Endothelial cell of umbilical vein (primary cell): ENCODE measurements around the gene MINDY3. TPM values are rescaled to one million over a fixed set of nuclear protein-coding genes. Genes with fewer than 3 reads are reported as not detected.
A peak's percentile ranks its signal among the peaks of the same experiment; 100 is the strongest.

Source experiments
- BruUV-seq: library from RNA; stranded (reverse); fragments of 400-500 nt; replicated peaks from 2 replicates; lab custom pipeline; 2021; lab: Mats Ljungman, UMichigan
- CTCF ChIA-PET: fragments of 300-600, 350-600 bp; sonication (Branson Sonifier 250); formaldehyde crosslinking; loops from one replicate; lab custom pipeline; 2021; ENCODE audit warnings: antibody characterized with exemption, inconsistent platforms; lab: Charles Lee
- POLR2A ChIA-PET: fragments of 300-600, 350-600 bp; sonication (Branson Sonifier 250); formaldehyde crosslinking; loops from one replicate; lab custom pipeline; 2021; ENCODE audit warnings: antibody characterized with exemption, inconsistent platforms; lab: Charles Lee
- DNase-seq: peaks from one replicate; pipeline ENCODE4 v3.0.0-alpha.2; 2011; ENCODE audit warnings: low read depth, low spot score
- FAIRE-seq: peaks from 2 replicates; lab custom pipeline; 2011; peaks lifted over from hg19 to GRCh38; lab: Jason Lieb, UNC
- H2AFZ ChIP-seq: 2 replicates; pipeline ENCODE4 v1.6.0; 2012; ENCODE audit warnings: low read depth, low read length, control low read depth, inconsistent platforms
- H3K27ac ChIP-seq: 2 replicates; pipeline ENCODE4 v1.5.1; 2011; ENCODE audit warnings: low read depth, mild to moderate bottlenecking, control low read depth, low read length, moderate library complexity; ENCODE audit not compliant: insufficient read depth
- H3K27me3 ChIP-seq, 2 experiments: 2 replicates each; pipeline versions ENCODE4 v1.6.0 to v1.6.1; 2011; ENCODE audit warnings: low read length in 2 of 2, mixed read lengths in 1 of 2; ENCODE audit not compliant: control insufficient read depth in 2 of 2, insufficient read depth in 2 of 2
- H3K36me3 ChIP-seq, 2 experiments: 2 replicates in 1 of 2; 3 replicates in 1 of 2; pipeline ENCODE4 v1.5.1; 2011; ENCODE audit warnings: low read length in 2 of 2, mild to moderate bottlenecking in 1 of 2, moderate library complexity in 1 of 2; ENCODE audit not compliant: control insufficient read depth in 2 of 2, insufficient read depth in 2 of 2; ENCODE audit errors: extremely low read depth in 1 of 2
- H3K4me1 ChIP-seq: 3 replicates; pipeline ENCODE4 v1.5.1; 2011; ENCODE audit warnings: mild to moderate bottlenecking, low read length; ENCODE audit not compliant: control insufficient read depth, insufficient read depth; ENCODE audit errors: extremely low read depth
- H3K4me2 ChIP-seq: 2 replicates; pipeline ENCODE4 v1.6.1; 2011; ENCODE audit warnings: low read length, control low read depth, mixed read lengths; ENCODE audit not compliant: insufficient read depth
- H3K4me3 ChIP-seq, 3 experiments: fragments of 200-600 bp in 1 of 3; sonication (generic), shearing (Covaris generic) in 1 of 3; replicated peaks in 1 of 3; 2 replicates each; pipeline ENCODE4 v1.5.1; 2011 to 2016; ENCODE audit warnings: control low read depth in 3 of 3, low read length in 3 of 3, mild to moderate bottlenecking in 2 of 3, inconsistent platforms in 1 of 3, low read depth in 1 of 3, moderate library complexity in 1 of 3; ENCODE audit not compliant: insufficient read depth in 1 of 3
- H3K79me2 ChIP-seq: 2 replicates; pipeline ENCODE4 v1.6.0; 2012; ENCODE audit warnings: low read length, inconsistent platforms; ENCODE audit not compliant: control insufficient read depth, insufficient read depth
- H3K9ac ChIP-seq: replicated peaks from 2 replicates; pipeline ENCODE3; 2011; ENCODE audit warnings: low read length, control low read depth; ENCODE audit not compliant: insufficient read depth; ENCODE audit errors: extremely low read depth
- H3K9me1 ChIP-seq: replicated peaks from 3 replicates; pipeline ENCODE4 v1.6.0; 2011; ENCODE audit warnings: mild to moderate bottlenecking, low read length; ENCODE audit not compliant: control insufficient read depth, insufficient read depth; ENCODE audit errors: extremely low read depth
- H3K9me3 ChIP-seq: replicated peaks from 2 replicates; pipeline ENCODE4 v1.5.1; 2012; ENCODE audit warnings: low read length, inconsistent platforms; ENCODE audit not compliant: control insufficient read depth, insufficient read depth
- H4K20me1 ChIP-seq: replicated peaks from 2 replicates; pipeline ENCODE3; 2011; ENCODE audit warnings: mild to moderate bottlenecking, low read length; ENCODE audit not compliant: control insufficient read depth, insufficient read depth; ENCODE audit errors: extremely low read depth
- EZH2 ChIP-seq: IDR thresholded peaks from 2 replicates; pipeline ENCODE4 v1.6.1; 2012; ENCODE audit warnings: borderline replicate concordance, low read depth, mild to moderate bottlenecking, moderate library complexity, low read length, inconsistent platforms; ENCODE audit not compliant: severe bottlenecking
- FOS ChIP-seq: IDR thresholded peaks from 2 replicates; pipeline ENCODE4 v1.6.1; 2011; ENCODE audit warnings: mild to moderate bottlenecking, low read length, moderate library complexity, borderline replicate concordance; ENCODE audit not compliant: insufficient read depth
- GATA2 ChIP-seq: IDR thresholded peaks from 2 replicates; pipeline ENCODE4 v1.7.0; 2011; ENCODE audit warnings: low read depth, mild to moderate bottlenecking, moderate library complexity, mixed read lengths, low read length; ENCODE audit not compliant: insufficient read length, insufficient read depth
- JUN ChIP-seq: IDR thresholded peaks from 2 replicates; pipeline ENCODE4 v1.6.1; 2011; ENCODE audit warnings: borderline replicate concordance, low read depth; ENCODE audit not compliant: insufficient read length, insufficient read depth
- MAX ChIP-seq: IDR thresholded peaks from 2 replicates; pipeline ENCODE4 v1.6.1; 2011; ENCODE audit not compliant: insufficient read depth, insufficient read length
- MYC ChIP-seq: IDR thresholded peaks from one replicate; pipeline ENCODE4 v1.6.1; 2011; ENCODE audit warnings: mild to moderate bottlenecking, low read depth, low read length
- POLR2A ChIP-seq: IDR thresholded peaks from 2 replicates; pipeline ENCODE4 v1.6.1; 2012; ENCODE audit warnings: low read depth, mild to moderate bottlenecking, control low read depth, low read length
- POLR2AphosphoS5 ChIP-seq: IDR thresholded peaks from 2 replicates; pipeline ENCODE4 v1.6.1; 2012; ENCODE audit warnings: low read depth, mild to moderate bottlenecking, control low read depth, low read length, moderate library complexity; ENCODE audit not compliant: insufficient read depth
- dilution Hi-C: fragments of 300-500 bp; cut with MboI; formaldehyde crosslinking; loops from one replicate; pipeline ENCODE4 v1.15.0; 2019; ENCODE audit warnings: low sequenced_read_pairs; ENCODE audit not compliant: extremely low pct_ligation_motif_present
- intact Hi-C: fragments of 100-400 bp; cut with micrococcal nuclease; formaldehyde crosslinking; loops from one replicate; pipeline ENCODE4 v1.10.0; 2022
- polyA plus RNA-seq, 4 experiments: library from polyadenylated mRNA; depleted of rRNA in 3 of 4; stranded (reverse) in 3 of 4; unstranded in 1 of 4; fragments of >200 nt; gene quantifications; 2 replicates each; pipeline versions ENCODE4 v1.2.1 to v1.2.3, GENCODE V29; 2011 to 2012; ENCODE audit warnings: missing spikeins in 1 of 4
- total RNA-seq: library from RNA; stranded (reverse); gene quantifications from 2 replicates; pipeline ENCODE4 v1.2.3, GENCODE V29; 2021
- TF ChIP-seq, protein P1 (sequence below), 2 donors: IDR thresholded peaks; 1 replicate in 1 of 2; 2 replicates in 1 of 2; pipeline ENCODE4 v1.5.1; 2011; ENCODE audit warnings: low read length in 2 of 2, mild to moderate bottlenecking in 2 of 2, moderate library complexity in 2 of 2, control low read depth in 1 of 2, inconsistent platforms in 1 of 2, low read depth in 1 of 2; ENCODE audit not compliant: insufficient read depth in 1 of 2; ENCODE audit errors: extremely low read depth in 1 of 2

MINDY3 gene
- total and polyA plus RNA-seq, 2 donors (not counting 3 experiments of a cell fraction or from before 2014, with no cell fraction given): 7.5 to 20.2 TPM

DNA sequence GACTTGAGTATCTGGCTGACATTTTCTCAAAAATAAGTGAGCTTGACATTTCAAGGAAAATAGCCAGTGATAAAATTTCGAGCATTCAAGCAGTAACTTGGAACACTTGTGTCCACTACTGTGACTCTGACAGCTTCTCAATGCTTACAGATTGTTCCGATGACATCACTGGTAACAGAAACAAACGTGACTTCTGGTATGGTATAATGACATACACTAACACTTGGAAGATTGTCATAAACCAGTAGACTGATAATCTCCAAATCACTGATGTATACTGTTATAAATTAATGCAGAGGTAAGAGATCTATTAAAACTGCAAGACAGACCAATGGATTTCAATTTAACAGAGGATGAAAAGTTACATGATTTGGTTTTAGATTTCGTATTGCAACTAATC, 6.5 kb downstream of the MINDY3 start:
- Histone ChIP-seq H3K9me1 (no peaks in the 10 kb centered on the region), H4K20me1 (peaks cover 4% of the 10 kb centered on the region), H3K4me2 (no peak overlapping the region), H3K9ac (no peak overlapping the region), H3K4me3 (no peak overlapping the region), H3K4me1 (peaks cover 6% of the 10 kb centered on the region), H3K9me3 (no peaks in the 10 kb centered on the region), H3K36me3 (peaks cover 0 to 2% of the 10 kb centered on the region in 2 experiments), H2AFZ (no peak overlapping the region), H3K79me2 (peaks cover 43% of the 10 kb centered on the region), H3K27me3 (no peaks in the 10 kb centered on the region), H3K27ac (no peak overlapping the region)
- FAIRE-seq (peak; percentile 50), DNase-seq (no peak)
- ChIA-PET CTCF (interaction anchor here (1.5 kb wide), 1 partner anchor 10 kb away, joined by 7 read pairs; no protein-coding TSS in a partner anchor), POLR2A (no interaction called here)
- TF ChIP-seq MAX: no peak
- TF ChIP-seq GATA2: no peak
- no peak for TF ChIP-seq EZH2
- TF ChIP-seq, protein P1, sequence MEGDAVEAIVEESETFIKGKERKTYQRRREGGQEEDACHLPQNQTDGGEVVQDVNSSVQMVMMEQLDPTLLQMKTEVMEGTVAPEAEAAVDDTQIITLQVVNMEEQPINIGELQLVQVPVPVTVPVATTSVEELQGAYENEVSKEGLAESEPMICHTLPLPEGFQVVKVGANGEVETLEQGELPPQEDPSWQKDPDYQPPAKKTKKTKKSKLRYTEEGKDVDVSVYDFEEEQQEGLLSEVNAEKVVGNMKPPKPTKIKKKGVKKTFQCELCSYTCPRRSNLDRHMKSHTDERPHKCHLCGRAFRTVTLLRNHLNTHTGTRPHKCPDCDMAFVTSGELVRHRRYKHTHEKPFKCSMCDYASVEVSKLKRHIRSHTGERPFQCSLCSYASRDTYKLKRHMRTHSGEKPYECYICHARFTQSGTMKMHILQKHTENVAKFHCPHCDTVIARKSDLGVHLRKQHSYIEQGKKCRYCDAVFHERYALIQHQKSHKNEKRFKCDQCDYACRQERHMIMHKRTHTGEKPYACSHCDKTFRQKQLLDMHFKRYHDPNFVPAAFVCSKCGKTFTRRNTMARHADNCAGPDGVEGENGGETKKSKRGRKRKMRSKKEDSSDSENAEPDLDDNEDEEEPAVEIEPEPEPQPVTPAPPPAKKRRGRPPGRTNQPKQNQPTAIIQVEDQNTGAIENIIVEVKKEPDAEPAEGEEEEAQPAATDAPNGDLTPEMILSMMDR (IDR thresholded peaks at IDR 0.05; ENCODE audit: extremely low read depth in 1 of 2, insufficient read depth in 1 of 2, low read depth in 1 of 2, low read length in 2 of 2): no peak
- TF ChIP-seq FOS: no peak
- no peak for TF ChIP-seq POLR2AphosphoS5
- TF ChIP-seq MYC: no peak
- no peak for TF ChIP-seq JUN
- TF ChIP-seq POLR2A: no peak
- no TSS peak for BruUV-seq
- dilution Hi-C loops (no loop called here), intact Hi-C loops (no loop called here)
